Endodermal cell (in vitro differentiated cells): Measurements from ENCODE around the gene MTAP. TPM values are rescaled to one million over a fixed set of nuclear protein-coding genes. Genes with fewer than 3 reads are reported as not detected.
A peak's percentile ranks its signal among the peaks of the same experiment; 100 is the strongest.

Experiments used
- DNase-seq: peaks from one replicate; pipeline ENCODE4 v3.0.0-alpha.2; 2017
- H3K27ac ChIP-seq: 2 replicates; pipeline ENCODE4 v1.5.1; 2013; ENCODE audit warnings: mild to moderate bottlenecking, low read depth, low read length, moderate library complexity
- H3K27me3 ChIP-seq: 2 replicates; pipeline ENCODE4 v1.6.1; 2013; ENCODE audit warnings: mild to moderate bottlenecking, low read length, moderate library complexity; ENCODE audit not compliant: insufficient read depth, control insufficient read depth, poor library complexity, severe bottlenecking
- H3K36me3 ChIP-seq: 2 replicates; pipeline ENCODE4 v1.7.0; 2013; ENCODE audit warnings: mild to moderate bottlenecking, low read length, moderate library complexity; ENCODE audit not compliant: control insufficient read depth, insufficient read depth
- H3K4me1 ChIP-seq: one replicate; pipeline ENCODE4 v1.7.0; 2013; ENCODE audit warnings: low read length; ENCODE audit not compliant: control insufficient read depth, insufficient read depth
- H3K4me3 ChIP-seq: 2 replicates; pipeline ENCODE4 v1.5.1; 2013; ENCODE audit warnings: mild to moderate bottlenecking, low read length, moderate library complexity
- H3K9ac ChIP-seq: 2 replicates; pipeline ENCODE4 v1.6.1; 2013; ENCODE audit warnings: mild to moderate bottlenecking, low read length, moderate library complexity; ENCODE audit not compliant: poor library complexity, severe bottlenecking; ENCODE audit errors: extremely low read depth
- H3K9me3 ChIP-seq: 2 replicates; pipeline ENCODE4 v1.6.1; 2013; ENCODE audit warnings: mild to moderate bottlenecking, low read length, moderate library complexity; ENCODE audit not compliant: control insufficient read depth
- H3K27ac Mint-ChIP-seq: 2 replicates; pipeline ENCODE4 v1.8.0; 2020; ENCODE audit warnings: mixed read lengths
- H3K27me3 Mint-ChIP-seq: 2 replicates; pipeline ENCODE4 v1.8.0; 2021; ENCODE audit warnings: mild to moderate bottlenecking, mixed read lengths; ENCODE audit not compliant: insufficient read depth
- H3K36me3 Mint-ChIP-seq: 2 replicates; pipeline ENCODE4 v1.8.0; 2020; ENCODE audit warnings: low read depth, mixed read lengths
- H3K4me1 Mint-ChIP-seq: 2 replicates; pipeline ENCODE4 v1.8.0; 2020; ENCODE audit warnings: mixed read lengths
- H3K4me3 Mint-ChIP-seq: 2 replicates; pipeline ENCODE4 v1.8.0; 2020; ENCODE audit warnings: mild to moderate bottlenecking, moderate library complexity, mixed read lengths
- H3K9me3 Mint-ChIP-seq: 2 replicates; pipeline ENCODE4 v1.8.0; 2020; ENCODE audit warnings: mild to moderate bottlenecking, mixed read lengths
- WGBS, 2 experiments: methylation state at CpG; one replicate each; pipeline versions ENCODE4 v1.1.5 to v1.1.7; 2013; ENCODE audit warnings: missing lambda C conversion rate in 2 of 2, mixed read lengths in 1 of 2; ENCODE audit not compliant: insufficient coverage in 1 of 2, insufficient read length in 1 of 2; 5-methylcytosine and 5-hydroxymethylcytosine counted together
- total RNA-seq, 2 donors: library from RNA; stranded (reverse); fragmentation: NEBNext Ultra II Directional in 1 of 2; extraction: Animal tissue kit (Norgen Biotek cat#: 25700) in 1 of 2; gene quantifications; 2 replicates in 1 of 2; 3 replicates in 1 of 2; pipeline ENCODE4 v1.2.1, GENCODE V29; 2021
- TF ChIP-seq, protein P1 (sequence below): fragments of 200-600 bp; sonication (generic); conservative IDR thresholded peaks from 2 replicates; pipeline ENCODE4 v1.5.0; 2021; ENCODE audit warnings: antibody characterized with exemption, mild to moderate bottlenecking

MTAP gene
- total RNA-seq, 2 donors from 2014 or later, result 81.0 to 99.0 TPM

DNA sequence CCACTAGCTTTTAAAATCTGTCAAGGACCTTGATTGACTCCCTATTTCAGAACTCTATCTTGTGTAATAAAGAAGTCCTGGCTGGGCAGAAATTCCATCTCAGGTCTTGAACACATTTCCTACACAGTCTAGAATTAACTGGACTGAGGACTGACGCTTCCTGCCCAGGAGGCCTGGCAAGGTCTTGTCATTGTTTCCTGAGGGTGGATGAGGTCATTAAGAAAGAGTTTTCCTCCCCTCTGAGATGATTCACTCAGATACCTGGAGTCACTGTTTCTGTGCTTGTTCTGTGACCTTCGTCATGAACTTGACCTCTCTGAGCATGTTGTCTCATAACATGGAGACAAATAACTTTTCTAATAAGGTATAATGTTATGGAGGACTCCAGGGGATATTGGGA lies 10.0 kb downstream of the MTAP start:
- peak overlapping the region; percentile 75 for H3K27ac Mint-ChIP-seq
- H3K36me3 Mint-ChIP-seq, result peaks cover 65% of the 10 kb centered on the region
- 83 to 100% methylated on average over 1 to 2 of the region's 2 CpGs for WGBS, 2 experiments

DNA sequence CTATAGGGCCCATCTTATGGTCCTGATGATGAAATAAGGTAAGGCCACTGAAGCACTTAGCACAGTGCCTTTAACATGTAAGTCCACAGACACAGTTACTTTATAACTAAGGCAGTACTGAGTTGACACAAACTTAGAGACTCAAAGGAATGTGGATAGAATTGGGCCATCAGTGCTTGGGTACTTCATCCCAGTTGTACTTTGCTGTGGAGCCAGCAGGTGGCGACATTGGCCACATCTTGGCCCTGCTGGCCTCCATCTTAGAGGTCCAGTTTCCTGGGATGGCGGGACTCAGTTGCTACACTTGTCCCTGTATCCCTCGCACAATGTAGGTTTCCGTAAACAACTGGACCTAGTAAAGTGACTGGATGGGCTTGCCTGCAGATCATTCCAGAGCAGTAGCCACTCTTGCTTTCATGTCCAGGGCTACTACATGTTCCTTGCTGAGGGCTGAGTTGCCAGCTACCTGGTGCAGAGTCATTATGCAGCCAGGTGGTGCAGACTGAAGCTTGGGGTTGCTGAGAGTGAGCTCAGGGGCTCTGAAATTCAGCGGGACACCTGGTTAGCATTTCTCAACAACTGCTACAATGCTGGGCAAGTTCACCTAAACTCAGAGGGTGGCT lies 10.6 kb downstream of the MTAP start:
- DNase-seq, result peak; percentile 89
- Mint-ChIP-seq H3K4me1 (peaks cover 11% of the 10 kb centered on the region), H3K27ac (peak overlapping the region; percentile 39), H3K27me3 (no peaks in the 10 kb centered on the region), H3K4me3 (no peak overlapping the region), H3K9me3 (peaks cover 3% of the 10 kb centered on the region), H3K36me3 (peaks cover 67% of the 10 kb centered on the region)
- no peaks in the 10 kb centered on the region for H3K27me3 ChIP-seq
- no peak overlapping the region for H3K4me3 ChIP-seq
- H3K27ac ChIP-seq, result no peak overlapping the region
- TF ChIP-seq, protein P1, sequence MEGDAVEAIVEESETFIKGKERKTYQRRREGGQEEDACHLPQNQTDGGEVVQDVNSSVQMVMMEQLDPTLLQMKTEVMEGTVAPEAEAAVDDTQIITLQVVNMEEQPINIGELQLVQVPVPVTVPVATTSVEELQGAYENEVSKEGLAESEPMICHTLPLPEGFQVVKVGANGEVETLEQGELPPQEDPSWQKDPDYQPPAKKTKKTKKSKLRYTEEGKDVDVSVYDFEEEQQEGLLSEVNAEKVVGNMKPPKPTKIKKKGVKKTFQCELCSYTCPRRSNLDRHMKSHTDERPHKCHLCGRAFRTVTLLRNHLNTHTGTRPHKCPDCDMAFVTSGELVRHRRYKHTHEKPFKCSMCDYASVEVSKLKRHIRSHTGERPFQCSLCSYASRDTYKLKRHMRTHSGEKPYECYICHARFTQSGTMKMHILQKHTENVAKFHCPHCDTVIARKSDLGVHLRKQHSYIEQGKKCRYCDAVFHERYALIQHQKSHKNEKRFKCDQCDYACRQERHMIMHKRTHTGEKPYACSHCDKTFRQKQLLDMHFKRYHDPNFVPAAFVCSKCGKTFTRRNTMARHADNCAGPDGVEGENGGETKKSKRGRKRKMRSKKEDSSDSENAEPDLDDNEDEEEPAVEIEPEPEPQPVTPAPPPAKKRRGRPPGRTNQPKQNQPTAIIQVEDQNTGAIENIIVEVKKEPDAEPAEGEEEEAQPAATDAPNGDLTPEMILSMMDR, result peak; percentile 95
- 72 to 78% methylated on average over 5 of the region's 5 CpGs for WGBS, 2 experiments
- peaks cover 2% of the 10 kb centered on the region for H3K4me1 ChIP-seq
- H3K9me3 ChIP-seq, result no peaks in the 10 kb centered on the region
- H3K36me3 ChIP-seq, result peaks cover 66% of the 10 kb centered on the region
- H3K9ac ChIP-seq, result no peak overlapping the region

More for the DNA sequence above, 10.0 kb downstream of the MTAP start:
- H3K4me1 Mint-ChIP-seq, result peaks cover 11% of the 10 kb centered on the region
- Histone ChIP-seq H3K27me3 (no peaks in the 10 kb centered on the region), H3K4me3 (no peak overlapping the region), H3K9ac (no peak overlapping the region), H3K9me3 (no peaks in the 10 kb centered on the region), H3K36me3 (peaks cover 66% of the 10 kb centered on the region), H3K27ac (no peak overlapping the region), H3K4me1 (peaks cover 2% of the 10 kb centered on the region)
- no peaks in the 10 kb centered on the region for H3K27me3 Mint-ChIP-seq
- no peak overlapping the region for H3K4me3 Mint-ChIP-seq
- no peak for DNase-seq
- H3K9me3 Mint-ChIP-seq, result no peaks in the 10 kb centered on the region
- TF ChIP-seq, protein P1, result no peak

DNA sequence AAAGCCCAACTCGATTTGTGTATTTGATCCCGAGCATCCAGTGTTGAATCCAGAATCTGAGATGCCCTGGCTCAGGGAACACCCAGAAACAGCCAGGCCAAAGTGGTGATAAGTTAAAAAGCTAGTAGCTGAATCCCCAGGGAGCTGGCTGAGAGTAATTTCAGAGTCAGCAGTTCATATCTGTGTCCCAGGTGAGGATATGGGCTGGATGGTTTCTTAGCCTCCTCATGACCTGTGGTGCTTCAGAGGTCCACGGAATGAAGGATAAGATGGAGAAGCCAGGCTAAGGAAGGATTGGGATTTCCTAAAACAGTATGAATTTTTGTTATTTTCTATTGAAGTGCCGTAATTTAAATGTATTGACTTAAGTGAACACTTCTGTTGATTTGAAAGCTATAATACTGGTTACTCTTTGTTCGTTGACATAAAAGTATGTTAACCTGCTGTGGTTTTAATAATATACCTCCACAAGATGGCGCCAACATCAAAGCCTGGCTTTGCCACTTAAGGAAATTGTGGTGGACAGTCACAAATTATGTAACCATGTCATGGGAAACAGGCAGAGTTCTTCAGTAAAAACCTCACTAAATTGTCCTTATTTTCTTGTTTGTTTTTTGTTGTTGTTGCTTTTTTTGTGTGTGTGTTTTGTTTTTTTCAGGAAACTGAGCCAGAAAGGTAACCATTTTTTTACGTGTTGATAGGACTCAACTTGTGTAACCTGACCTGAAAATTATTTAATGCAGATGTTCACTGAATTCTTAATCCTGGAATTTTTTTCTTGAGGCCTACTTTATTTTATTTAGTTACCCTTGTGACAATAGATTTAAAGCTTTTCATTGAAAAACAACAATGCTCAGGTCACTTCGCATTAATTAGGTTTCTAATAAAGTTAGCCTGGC lies 11.4 kb downstream of the MTAP start:
- Histone ChIP-seq H3K4me1 (peaks cover 2% of the 10 kb centered on the region), H3K9ac (no peak overlapping the region), H3K27me3 (no peaks in the 10 kb centered on the region), H3K9me3 (peaks cover 7% of the 10 kb centered on the region), H3K27ac (no peak overlapping the region), H3K4me3 (no peak overlapping the region), H3K36me3 (peaks cover 66% of the 10 kb centered on the region)
- WGBS, 2 experiments, result 69 to 75% methylated on average over 4 to 8 of the region's 8 CpGs
- no peak overlapping the region for H3K27ac Mint-ChIP-seq
- peaks cover 70% of the 10 kb centered on the region for H3K36me3 Mint-ChIP-seq
- TF ChIP-seq, protein P1, result peak; percentile 89
- H3K27me3 Mint-ChIP-seq, result no peaks in the 10 kb centered on the region
- peak; percentile 63 for DNase-seq
- H3K9me3 Mint-ChIP-seq, result peaks cover 5% of the 10 kb centered on the region
- peaks cover 11% of the 10 kb centered on the region for H3K4me1 Mint-ChIP-seq
- H3K4me3 Mint-ChIP-seq, result no peak overlapping the region
